Right renal cortex interstitium (tissue), 3 donors: ENCODE data around the gene FAM186B. TPM values are rescaled to one million over a fixed set of nuclear protein-coding genes. Genes with fewer than 3 reads are reported as not detected.

Experiments used
- DNase-seq, 3 donors: peaks; one replicate each; pipeline ENCODE4 v3.0.0-alpha.2; 2013; ENCODE audit warnings: low read depth in 3 of 3, low spot score in 2 of 3
- polyA plus RNA-seq, 3 donors: library from polyadenylated mRNA; unstranded; fragments of 120-200 nt; gene quantifications; one replicate each; pipeline ENCODE4 v1.2.1, GENCODE V29; 2013; ENCODE audit not compliant: insufficient read length in 3 of 3

Gene FAM186B
- polyA plus RNA-seq, 3 donors: 0.65 to 0.76 (median 0.67) TPM

DNA sequence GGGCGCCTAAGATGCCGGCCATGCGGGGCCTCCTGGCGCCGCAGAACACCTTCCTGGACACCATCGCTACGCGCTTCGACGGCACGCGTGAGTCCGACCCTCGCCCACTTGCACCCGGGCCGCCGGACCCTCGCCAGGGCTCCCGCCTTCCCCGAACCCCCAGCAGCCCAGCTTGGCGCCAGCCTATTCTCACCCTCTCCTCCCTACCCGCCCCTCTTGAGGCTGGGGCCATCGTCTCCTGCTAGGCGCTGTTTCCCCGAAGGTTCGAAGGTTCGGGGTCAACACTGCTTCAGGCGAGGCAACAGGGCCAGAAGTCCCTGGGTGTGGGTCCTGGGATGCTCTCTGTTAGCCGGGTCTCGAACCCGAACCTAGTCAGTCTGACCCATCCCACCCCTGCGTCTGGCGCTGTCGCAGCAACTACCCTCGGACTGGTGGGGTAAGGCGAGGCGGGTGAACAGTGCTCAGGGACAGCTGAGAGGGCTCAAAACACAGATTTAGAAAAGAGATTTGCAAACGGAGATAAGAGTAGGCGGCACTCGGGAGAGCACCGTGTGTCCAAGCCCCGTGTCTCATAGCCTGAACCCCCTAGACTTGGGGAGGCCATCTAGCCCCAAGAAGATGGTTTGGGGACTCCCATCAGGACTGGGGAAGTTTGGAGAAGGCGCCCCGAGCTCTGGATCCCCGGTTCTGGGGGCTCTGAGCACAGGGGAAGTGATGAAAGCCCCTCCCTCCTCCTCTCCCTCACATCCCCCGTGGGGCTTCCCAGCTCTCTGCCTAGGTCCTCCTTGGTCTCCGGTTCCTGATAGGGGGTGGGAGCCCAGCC lies 65.8 kb downstream of the FAM186B start:
- DNase-seq: no peak

- no peak for DNase-seq
Measured at GRCh38 chr12:49538510-49539403, 66.7 kb downstream of the FAM186B start, which contains the start of gene KCNH3. Gene KCNH3 (plus strand): TSS chr12:49539030. CDS start chr12:49539417, 387 bp downstream.

DNA sequence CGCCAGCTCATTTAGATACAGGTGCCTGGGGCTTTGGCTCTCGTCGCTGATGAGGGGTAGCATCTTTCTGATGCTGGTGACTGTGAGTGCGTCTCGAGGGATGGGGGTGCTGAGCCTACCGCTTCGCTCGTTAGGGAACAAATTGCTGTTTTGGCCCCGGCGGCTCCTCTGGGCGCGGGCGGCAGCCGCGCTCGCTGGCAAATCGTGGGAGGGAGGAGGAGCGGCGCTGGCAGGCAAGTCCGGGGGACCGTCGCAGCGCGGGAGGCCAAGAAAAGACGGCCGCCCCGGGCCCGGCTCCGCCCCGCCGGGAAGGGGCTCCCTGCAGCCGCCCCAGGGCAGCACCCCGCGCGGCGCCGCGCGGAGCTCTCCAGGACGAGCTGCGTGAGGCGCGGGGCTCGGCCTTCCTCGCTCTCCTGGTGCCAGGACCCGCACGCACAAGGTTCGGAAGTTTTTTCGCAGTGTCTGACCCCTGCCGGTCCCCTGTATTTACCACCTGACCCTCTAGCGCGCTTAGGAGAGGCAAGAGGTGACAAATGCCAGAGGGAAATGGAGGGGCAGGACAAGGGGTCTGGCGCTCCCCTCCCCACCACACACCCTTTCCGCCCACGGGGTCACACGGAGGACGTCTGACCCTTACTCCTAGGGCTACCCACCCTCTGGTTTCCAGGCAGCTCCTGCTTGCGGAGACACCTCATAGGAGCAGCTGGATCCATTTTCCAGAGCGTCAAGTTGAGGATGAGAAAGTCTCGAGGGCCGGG lies 67.5 kb downstream of the FAM186B start:
- no peak for DNase-seq

Other genes with a start within 250 kb of the FAM186B start
- 10 to 100 TPM; 44.3 to 56.9 (median 48.8) TPM for gene SPATS2, start 238.2 kb downstream of the FAM186B start, polyA plus RNA-seq
- 1 to 10 TPM; 3.9 to 4.8 (median 4.2) TPM for gene KCNH3, start 66.6 kb downstream of the FAM186B start, polyA plus RNA-seq
- gene MCRS1, start 37.5 kb downstream of the FAM186B start, polyA plus RNA-seq: 10 to 100 TPM; 64.1 to 69.2 (median 66.2) TPM
- 10 to 100 TPM; 20.0 to 21.1 (median 20.9) TPM for gene PRPF40B, start 17.9 kb upstream of the FAM186B start, polyA plus RNA-seq
- gene FMNL3, start 101.8 kb upstream of the FAM186B start, polyA plus RNA-seq: 10 to 100 TPM; 36.7 to 43.1 (median 40.1) TPM
- 100 to 1,000 TPM; 778 to 791 (median 781) TPM for gene TMBIM6, start 135.9 kb upstream of the FAM186B start, polyA plus RNA-seq
- 10 to 100 TPM; 11.6 to 13.9 (median 12.3) TPM for gene NCKAP5L, start 222.8 kb upstream of the FAM186B start, polyA plus RNA-seq
- 1 to 10 TPM; 6.7 to 8.7 (median 8.1) TPM for gene BCDIN3D, start 237.5 kb upstream of the FAM186B start, polyA plus RNA-seq